ENCODE measurements around the gene CRYGS.

GRCh38 chr3:186534113-186534669, 10.0 kb downstream of the CRYGS start:
- TF ChIP-seq CTCF (IDR thresholded peaks at IDR 0.05) (no peak), POLR2A (IDR thresholded peaks at IDR 0.05) (no peak)
